Left lung (tissue), 10 donors: ENCODE measurements around the gene KRT84. TPM values are rescaled to one million over a fixed set of nuclear protein-coding genes. Genes with fewer than 3 reads are reported as not detected.

ENCODE experiments used
- ATAC-seq: fragments of 200-7000 bp; cut with Tn5 transposase; one replicate; pipeline ENCODE4 v1.9.1; 2020; ENCODE audit warnings: moderate library complexity
- DNase-seq, 4 donors: peaks; one replicate each; pipeline ENCODE4 v3.0.0-alpha.2; 2013 to 2020
- H3K27ac ChIP-seq, 2 donors: fragments of 200-600 bp; sonication (generic) in 1 of 2; one replicate each; pipeline versions ENCODE4 v1.5.0 to v1.8.0; 2020 to 2021
- H3K27me3 ChIP-seq, 2 donors: fragments of 200-600 bp; sonication (generic) in 1 of 2; one replicate each; pipeline versions ENCODE4 v1.5.0 to v1.8.0; 2020 to 2021
- H3K36me3 ChIP-seq, 2 donors: fragments of 200-600 bp; sonication (generic) in 1 of 2; one replicate each; pipeline versions ENCODE4 v1.5.0 to v1.8.0; 2020 to 2021
- H3K4me1 ChIP-seq, 2 donors: fragments of 200-600 bp; one replicate each; pipeline ENCODE4 v1.8.0; 2021
- H3K4me3 ChIP-seq, 2 donors: fragments of 200-600 bp; sonication (generic) in 1 of 2; one replicate each; pipeline versions ENCODE4 v1.5.0 to v1.8.0; 2020 to 2021; ENCODE audit warnings: mild to moderate bottlenecking in 1 of 2
- H3K9me3 ChIP-seq, 2 donors: fragments of 200-600 bp; sonication (generic) in 1 of 2; one replicate each; pipeline versions ENCODE4 v1.5.0 to v1.8.0; 2020 to 2021
- intact Hi-C, 2 donors: fragments of 100-400 bp; cut with DNase I; formaldehyde crosslinking; loops; one replicate each; pipeline versions ENCODE4 v1.11.2 to v1.14.2; 2022
- polyA plus RNA-seq, 6 donors: library from polyadenylated mRNA; unstranded; fragments of 120-200 nt; gene quantifications; one replicate each; pipeline ENCODE4 v1.2.1, GENCODE V29; 2013; ENCODE audit not compliant: insufficient read length in 6 of 6
- total RNA-seq, 2 donors: library from RNA; stranded (reverse); fragmentation: NEBNext Ultra II Directional; extraction: Animal tissue kit (Norgen Biotek cat#: 25700); gene quantifications; one replicate each; pipeline ENCODE4 v1.2.1, GENCODE V29; 2021
- TF ChIP-seq, protein P1 (sequence below), 2 donors: fragments of 200-600 bp; sonication (generic) in 1 of 2; IDR thresholded peaks; one replicate each; pipeline versions ENCODE4 v1.5.0 to v1.8.0; 2021; ENCODE audit warnings: antibody characterized with exemption in 2 of 2
- donor health status: DM: no; HTN: yes; CAD: no.
- donor health status: DM: no; HTN: no; CAD: no.

Gene KRT84
- total and polyA plus RNA-seq, 8 donors: not detected

DNA sequence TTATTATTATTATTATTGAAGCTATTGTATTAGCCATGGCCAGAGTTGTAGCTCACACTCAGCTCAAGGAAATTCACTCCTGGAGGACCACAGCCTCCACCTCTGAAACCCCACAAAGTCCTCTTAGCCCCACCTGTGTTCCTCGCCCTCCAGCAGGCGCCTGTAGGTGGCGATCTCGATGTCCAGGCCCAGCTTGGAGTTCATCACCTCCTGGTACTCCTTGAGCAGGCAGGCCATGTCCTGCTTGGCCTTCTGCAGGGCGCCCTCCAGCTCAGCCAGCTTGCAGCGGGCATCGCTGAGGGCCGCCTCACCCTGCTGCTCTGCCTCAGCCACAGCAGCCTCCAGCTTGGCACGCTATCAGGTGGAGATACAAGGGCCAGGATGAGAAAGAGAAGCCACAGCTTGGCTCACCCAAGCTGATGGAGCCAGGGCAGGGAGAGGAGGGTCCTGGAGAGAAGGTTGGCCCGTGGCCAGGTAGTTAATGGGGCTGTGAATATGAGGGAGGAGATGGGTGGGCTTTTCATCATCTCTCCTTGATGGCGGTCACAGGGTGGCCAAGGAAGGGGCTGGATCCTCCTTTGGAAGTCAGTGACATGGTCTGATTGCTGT is 23.2 kb downstream of the KRT84 start:
- Histone ChIP-seq H3K4me3 (no peak overlapping the region), H3K9me3 (no peaks in the 10 kb centered on the region), H3K36me3 (no peaks in the 10 kb centered on the region), H3K27ac (no peak overlapping the region), H3K4me1 (no peaks in the 10 kb centered on the region), H3K27me3 (peaks cover 0 to 7% of the 10 kb centered on the region in 2 donors)
- no peak for ATAC-seq
- TF ChIP-seq, protein P1, sequence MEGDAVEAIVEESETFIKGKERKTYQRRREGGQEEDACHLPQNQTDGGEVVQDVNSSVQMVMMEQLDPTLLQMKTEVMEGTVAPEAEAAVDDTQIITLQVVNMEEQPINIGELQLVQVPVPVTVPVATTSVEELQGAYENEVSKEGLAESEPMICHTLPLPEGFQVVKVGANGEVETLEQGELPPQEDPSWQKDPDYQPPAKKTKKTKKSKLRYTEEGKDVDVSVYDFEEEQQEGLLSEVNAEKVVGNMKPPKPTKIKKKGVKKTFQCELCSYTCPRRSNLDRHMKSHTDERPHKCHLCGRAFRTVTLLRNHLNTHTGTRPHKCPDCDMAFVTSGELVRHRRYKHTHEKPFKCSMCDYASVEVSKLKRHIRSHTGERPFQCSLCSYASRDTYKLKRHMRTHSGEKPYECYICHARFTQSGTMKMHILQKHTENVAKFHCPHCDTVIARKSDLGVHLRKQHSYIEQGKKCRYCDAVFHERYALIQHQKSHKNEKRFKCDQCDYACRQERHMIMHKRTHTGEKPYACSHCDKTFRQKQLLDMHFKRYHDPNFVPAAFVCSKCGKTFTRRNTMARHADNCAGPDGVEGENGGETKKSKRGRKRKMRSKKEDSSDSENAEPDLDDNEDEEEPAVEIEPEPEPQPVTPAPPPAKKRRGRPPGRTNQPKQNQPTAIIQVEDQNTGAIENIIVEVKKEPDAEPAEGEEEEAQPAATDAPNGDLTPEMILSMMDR (IDR thresholded peaks at IDR 0.05): peak in 1 of 2 donors; percentile 8
- intact Hi-C loops: no loop called here
- no peak for DNase-seq

DNA sequence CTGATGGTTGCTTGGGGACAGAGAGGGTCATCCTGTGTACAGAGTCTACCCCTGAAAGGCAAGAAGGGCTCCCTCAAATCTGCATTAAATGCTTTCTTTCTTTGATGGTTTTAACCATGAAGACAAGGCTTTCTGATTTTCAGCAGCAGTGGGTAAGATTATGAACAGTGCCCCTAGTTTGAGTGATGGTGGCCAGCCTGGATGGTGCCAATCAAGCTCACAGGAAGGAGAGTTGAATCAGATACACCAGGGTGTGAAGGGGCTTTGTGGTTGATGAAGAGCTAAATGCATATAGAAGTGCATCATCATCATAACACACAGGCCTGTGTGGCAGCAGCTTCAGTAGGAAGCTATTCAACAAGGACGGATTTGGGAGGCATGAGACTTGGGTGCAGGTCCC is 23.9 kb downstream of the KRT84 start:
- no peaks in the 10 kb centered on the region for H3K4me1 ChIP-seq
- H3K27me3 ChIP-seq: peaks cover 0 to 4% of the 10 kb centered on the region in 2 donors
- no peaks in the 10 kb centered on the region for H3K9me3 ChIP-seq
- H3K36me3 ChIP-seq: no peaks in the 10 kb centered on the region
- H3K4me3 ChIP-seq: no peak overlapping the region
- TF ChIP-seq, protein P1 (IDR thresholded peaks at IDR 0.05): no peak
- H3K27ac ChIP-seq: no peak overlapping the region
- DNase-seq (no peak), ATAC-seq (no peak)
- intact Hi-C loops: no loop called here

DNA sequence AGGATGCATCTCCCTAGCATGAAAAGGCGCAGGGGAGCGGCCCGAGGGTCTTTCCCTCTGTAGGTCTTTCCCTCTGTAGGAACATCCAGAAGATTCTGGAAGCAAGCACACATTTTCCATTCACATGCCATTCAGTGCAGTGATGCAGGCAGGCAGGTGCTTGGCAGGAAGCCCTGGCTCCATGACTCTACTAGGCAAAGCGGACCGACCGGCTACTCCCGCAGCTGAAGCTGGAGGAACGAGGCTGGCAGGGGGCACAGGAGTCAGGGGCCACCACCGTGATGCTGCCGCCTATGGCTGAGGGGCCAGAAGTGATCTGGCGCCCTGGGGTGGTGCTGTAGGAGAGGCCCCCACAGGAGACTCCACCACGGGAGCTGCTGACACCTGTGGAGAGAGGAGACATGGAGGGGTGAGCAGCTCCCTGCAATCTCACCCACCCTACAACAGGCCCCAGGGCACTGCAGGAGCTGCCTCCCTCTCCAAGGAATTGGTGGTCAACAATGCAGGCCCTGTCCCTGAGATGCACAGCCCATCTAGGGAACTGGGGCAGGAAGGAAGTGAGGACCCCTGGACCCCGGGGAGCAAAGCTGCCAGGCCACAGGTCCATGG is 24.7 kb downstream of the KRT84 start:
- no peak for ATAC-seq
- TF ChIP-seq, protein P1 (IDR thresholded peaks at IDR 0.05): no peak
- Histone ChIP-seq H3K36me3 (no peaks in the 10 kb centered on the region), H3K9me3 (no peaks in the 10 kb centered on the region), H3K27me3 (peaks cover 0 to 10% of the 10 kb centered on the region in 2 donors), H3K27ac (no peak overlapping the region), H3K4me3 (no peak overlapping the region), H3K4me1 (no peaks in the 10 kb centered on the region)
- intact Hi-C loops: no loop called here
- DNase-seq: peak in 1 of 4 donors; percentile 30

DNA sequence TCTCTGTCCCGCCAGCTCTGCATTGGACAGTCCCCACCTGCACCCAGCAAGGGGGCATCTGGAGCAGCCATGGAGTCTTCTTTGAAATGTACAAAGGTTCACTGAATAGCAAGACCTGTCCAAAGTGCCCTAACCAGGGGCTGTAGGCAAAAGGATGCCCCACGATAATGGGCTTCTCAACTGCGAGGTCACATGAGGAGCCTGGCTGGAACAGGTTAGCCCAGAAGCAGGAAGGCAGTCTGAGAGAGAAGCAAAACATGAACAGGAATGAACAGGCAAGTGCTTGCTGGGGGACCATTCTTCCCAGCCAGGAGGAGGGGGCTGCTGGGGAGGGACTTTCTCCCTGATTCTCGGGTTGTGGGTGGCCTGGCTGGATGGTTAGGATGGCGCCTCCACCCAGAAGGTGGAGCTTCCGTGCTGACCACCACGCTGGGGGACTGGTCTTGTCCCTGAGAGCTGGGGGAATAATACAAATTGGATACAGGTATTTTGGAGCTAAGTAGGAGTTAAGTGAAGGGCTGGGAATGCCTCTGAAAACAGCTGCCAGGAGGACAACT is 25.3 kb downstream of the KRT84 start:
- DNase-seq (no peak), ATAC-seq (no peak)
- intact Hi-C loops: no loop called here
- H3K4me1 ChIP-seq: no peaks in the 10 kb centered on the region
- no peak overlapping the region for H3K4me3 ChIP-seq
- peaks cover 0 to 11% of the 10 kb centered on the region in 2 donors for H3K27me3 ChIP-seq
- no peaks in the 10 kb centered on the region for H3K9me3 ChIP-seq
- no peaks in the 10 kb centered on the region for H3K36me3 ChIP-seq
- TF ChIP-seq, protein P1 (IDR thresholded peaks at IDR 0.05): no peak
- no peak overlapping the region for H3K27ac ChIP-seq

DNA sequence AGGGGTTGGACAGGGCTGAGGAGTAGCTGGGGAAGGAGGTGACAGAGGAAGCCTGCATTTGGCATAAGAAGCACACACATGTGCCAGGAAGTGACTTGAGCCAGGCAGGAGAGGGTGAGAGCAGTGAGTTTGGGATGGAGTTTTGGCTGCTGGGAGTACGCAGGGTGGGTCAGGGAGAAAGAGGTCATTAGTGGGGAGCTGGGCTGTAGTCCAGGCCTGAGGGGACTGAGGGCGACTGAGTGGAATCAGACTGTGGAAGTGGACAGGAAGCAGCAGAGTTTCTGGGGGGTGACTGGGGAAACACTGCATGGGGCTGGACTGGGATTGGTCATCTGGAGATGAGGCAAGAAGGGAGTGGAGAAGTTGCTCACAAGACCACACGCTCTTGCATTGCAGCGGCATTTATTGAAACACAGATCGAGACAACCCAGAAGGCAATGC is 25.8 kb downstream of the KRT84 start:
- intact Hi-C loops: no loop called here
- ATAC-seq: peak; percentile 19
- Histone ChIP-seq H3K4me1 (no peaks in the 10 kb centered on the region), H3K27me3 (peaks cover 0 to 11% of the 10 kb centered on the region in 2 donors), H3K27ac (no peak overlapping the region), H3K4me3 (no peak overlapping the region), H3K9me3 (no peaks in the 10 kb centered on the region), H3K36me3 (no peaks in the 10 kb centered on the region)
- TF ChIP-seq, protein P1 (IDR thresholded peaks at IDR 0.05): no peak
- peak in 2 of 4 donors; percentile 31 to 64 for DNase-seq
